ENCODE results near the gene EEF1AKMT4.

Gene EEF1AKMT4

DNA sequence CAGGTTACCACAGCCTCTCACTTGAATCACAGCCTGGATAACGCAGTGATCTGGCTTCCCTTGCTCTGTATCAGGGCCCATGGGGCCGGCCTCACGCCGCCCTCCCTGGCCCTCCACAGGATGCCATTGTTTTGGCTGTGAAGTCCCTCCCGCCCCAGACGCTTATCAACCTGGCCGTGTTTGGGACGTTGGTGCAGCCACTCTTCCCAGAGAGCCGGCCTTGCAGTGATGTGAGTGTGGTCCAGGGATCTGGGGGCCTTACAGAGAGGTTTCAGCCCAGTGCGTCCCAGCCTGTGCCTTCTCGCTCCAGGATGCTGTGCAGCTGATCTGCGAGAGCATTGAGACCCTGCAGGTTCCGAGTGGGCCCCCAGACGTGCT, 13.4 kb upstream of the EEF1AKMT4 start:
- DNase-seq (ENCODE audit: low spot score): no peak

DNA sequence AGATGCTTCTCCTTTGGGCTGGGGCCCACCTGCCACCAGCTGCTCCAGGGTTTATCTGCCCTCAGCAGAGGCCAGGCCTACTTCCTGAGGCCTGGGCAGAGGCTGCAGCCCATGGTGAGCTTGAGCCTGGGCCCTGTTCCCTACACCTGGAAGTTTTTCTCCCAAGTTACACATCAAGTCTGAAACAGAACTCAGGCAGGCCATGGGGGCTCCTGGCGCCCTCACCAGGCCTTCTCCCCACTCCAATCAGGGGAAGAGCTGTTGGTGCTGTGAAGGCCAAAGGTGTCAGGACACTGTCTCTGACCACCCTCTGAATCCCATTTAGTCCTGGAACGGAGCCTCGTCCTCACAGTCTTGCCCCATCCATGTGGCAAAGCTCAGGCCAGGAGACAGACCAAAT, 12.8 kb upstream of the EEF1AKMT4 start:
- no peak for DNase-seq (ENCODE audit: low spot score)

DNA sequence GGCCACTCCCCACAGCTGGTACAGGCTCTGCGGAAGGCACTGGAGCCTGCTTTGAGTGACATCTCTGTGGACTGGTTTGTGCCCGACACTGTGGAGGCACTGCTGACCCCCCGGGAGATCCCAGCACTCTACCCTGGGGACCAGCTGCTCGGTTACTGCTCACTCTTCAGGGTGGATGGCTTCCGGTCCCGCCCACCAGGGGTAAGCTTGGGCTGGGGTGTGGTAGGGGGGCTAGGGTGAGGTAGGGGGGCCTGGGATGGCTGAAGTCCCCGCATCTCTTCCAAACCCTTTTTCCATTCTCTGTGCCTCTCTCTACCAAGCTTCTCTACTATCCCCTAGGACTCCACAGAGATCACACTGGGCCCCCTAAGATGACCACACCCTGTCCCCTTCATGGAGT, 12.3 kb upstream of the EEF1AKMT4 start:
- no peak for DNase-seq (ENCODE audit: low spot score)

DNA sequence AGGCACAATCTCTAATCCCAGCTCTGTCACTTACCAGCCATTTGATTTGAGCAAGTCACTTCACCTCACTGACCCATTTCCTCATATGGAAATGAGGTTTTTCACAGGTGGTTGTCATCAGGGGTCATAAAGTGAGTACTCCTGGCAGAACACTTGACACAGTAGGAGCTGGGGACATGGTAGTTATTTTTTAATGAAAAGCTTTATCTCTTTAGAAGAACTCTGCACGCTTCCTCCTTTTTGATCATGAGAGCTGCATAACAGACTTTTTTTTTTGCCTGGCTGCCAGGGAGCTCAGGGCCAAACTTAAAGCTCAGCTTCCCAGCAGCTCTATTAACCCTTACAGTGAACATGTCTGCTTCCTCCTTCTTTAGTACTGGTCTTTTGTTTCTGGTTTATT, 11.7 kb upstream of the EEF1AKMT4 start:
- DNase-seq (ENCODE audit: low spot score): peak; percentile 26

DNA sequence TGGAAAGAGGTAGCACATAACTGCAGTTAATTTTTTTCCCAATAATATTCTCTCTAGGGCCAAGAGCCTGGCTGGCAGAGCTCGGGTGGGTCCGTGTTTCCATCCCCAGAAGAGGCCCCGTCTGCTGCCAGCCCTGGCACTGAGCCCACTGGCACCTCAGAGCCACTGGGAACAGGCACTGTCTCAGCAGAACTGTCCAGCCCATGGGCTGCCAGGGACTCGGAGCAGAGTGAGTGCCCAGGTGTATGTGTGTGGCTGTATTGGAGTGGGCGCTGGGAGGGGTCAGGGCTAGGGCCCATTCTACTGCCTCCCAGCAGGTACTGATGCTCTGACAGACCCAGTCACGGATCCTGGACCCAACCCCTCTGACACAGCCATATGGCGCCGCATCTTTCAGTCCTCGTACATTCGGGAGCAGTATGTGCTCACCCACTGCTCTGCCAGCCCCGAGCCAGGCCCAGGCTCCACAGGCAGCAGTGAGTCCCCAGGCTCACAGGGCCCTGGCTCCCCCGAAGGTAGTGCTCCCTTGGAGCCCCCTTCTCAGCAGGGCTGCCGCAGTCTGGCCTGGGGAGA, 11.1 kb upstream of the EEF1AKMT4 start:
- peak; percentile 63 for DNase-seq (ENCODE audit: low spot score)

DNA sequence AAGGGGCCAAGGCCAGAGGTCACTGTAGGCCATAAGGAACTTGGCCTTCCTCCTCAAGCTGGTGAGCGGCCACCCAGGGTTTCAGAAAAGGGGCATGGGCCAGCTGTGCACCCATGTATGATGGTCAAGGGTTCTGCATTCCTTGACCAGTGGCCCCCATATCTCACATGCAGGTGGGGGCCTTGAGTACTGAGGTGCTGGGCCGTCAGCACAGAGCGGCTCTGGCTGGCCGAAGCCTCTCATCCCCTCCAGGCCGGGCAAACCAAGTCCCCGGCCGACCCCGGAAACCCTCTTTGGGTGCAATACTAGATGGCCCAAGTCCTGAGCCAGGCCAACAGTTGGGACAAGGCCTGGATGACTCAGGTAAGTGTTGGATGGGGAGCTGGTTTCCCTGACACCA, 10.3 kb upstream of the EEF1AKMT4 start:
- no peak for DNase-seq (ENCODE audit: low spot score)

DNA sequence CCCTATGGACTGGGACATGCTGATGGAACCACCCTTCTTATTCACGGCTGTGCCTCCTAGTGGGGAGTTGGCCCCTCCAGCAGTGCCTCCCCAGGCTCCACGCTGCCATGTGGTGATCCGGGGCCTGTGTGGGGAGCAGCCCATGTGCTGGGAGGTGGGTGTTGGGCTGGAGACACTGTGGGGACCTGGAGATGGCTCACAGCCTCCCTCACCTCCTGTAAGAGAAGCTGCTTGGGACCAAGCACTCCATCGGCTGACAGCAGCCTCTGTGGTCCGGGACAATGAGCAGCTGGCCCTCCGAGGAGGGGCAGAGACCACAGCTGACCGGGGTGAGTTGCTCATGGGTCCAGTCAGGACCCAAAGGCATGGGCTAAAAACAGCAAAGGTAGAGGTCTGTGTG, 9.8 kb upstream of the EEF1AKMT4 start:
- no peak for DNase-seq (ENCODE audit: low spot score)

DNA sequence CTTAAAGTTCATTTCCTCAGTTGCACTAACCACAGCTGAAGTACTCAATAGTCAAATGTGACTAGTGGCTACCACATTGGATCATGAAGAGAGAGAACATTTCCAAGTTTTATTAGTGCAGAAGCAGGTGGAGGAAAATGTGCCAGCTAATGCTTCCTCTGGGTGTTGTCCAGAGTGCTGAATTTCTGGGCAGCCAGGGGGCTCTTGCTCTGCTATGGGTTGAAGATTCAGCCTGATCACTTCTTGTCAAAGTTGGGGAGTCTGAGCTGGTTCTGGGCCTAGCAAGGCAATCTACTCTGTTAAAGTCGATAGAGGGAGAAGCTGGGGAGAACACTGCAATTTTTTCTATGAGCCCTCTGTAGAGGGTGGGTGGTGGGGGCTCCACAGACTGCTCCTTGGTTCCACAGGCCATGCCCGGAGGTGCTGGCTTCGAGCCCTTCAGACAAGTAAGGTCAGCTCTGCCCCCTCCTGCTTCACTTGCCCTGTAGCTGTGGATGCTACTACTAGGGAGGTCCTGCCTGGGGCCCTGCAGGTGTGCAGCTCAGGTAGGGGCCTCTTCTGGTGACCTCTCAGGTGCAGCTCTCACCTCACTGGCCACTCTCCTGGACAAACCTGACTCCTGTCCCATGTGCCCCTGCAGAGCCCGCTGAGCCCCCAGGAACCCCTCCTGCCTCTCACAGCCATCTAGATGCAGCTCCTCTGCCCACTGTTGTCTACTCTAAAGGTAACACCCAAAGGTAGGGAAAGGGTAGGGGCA, 8.9 kb upstream of the EEF1AKMT4 start:
- DNase-seq (ENCODE audit: low spot score): no peak

DNA sequence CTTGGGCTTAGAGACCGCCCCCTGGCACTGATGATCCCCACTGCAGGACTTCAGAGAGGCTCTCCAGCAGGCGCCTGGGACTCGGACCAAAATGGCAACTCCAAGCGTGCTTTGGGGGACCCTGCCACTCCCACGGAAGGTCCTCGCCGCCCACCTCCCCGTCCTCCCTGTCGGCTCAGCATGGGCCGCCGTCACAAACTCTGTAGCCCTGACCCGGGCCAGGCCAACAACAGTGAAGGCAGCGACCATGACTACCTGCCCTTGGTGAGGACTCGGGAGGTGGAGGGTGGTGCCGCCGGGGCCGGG, 8.4 kb upstream of the EEF1AKMT4 start:
- DNase-seq (ENCODE audit: low spot score): no peak

DNA sequence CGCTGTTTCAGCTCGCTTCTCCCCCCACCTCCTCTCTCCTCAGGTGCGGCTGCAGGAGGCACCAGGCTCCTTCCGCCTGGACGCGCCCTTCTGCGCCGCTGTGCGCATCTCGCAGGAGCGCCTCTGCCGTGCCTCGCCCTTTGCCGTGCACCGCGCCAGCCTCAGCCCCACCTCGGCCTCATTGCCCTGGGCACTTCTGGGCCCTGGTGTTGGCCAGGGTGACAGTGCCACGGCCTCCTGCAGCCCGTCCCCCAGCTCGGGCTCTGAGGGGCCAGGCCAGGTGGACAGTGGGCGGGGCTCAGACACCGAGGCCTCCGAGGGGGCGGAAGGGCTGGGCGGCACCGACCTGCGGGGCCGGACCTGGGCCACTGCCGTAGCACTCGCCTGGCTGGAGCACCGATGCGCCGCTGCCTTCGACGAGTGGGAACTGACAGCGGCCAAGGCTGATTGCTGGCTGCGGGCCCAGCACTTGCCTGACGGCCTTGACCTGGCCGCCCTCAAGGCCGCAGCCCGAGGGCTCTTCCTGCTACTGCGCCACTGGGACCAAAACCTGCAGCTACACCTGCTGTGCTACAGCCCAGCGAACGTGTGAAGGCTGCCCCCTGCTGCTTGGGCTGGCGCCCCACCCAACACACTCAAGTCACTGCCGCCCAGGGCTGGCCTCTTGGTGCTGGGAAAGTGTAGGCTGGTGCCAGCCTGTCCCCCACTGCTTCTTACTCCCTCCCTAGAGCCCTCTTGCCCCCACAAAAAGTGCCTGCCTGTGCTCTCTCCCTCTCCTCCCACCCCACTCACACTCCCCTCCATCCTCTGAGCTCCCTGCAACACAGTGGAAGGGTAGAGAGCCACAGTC, 7.8 kb upstream of the EEF1AKMT4 start:
- no peak for DNase-seq (ENCODE audit: low spot score)

DNA sequence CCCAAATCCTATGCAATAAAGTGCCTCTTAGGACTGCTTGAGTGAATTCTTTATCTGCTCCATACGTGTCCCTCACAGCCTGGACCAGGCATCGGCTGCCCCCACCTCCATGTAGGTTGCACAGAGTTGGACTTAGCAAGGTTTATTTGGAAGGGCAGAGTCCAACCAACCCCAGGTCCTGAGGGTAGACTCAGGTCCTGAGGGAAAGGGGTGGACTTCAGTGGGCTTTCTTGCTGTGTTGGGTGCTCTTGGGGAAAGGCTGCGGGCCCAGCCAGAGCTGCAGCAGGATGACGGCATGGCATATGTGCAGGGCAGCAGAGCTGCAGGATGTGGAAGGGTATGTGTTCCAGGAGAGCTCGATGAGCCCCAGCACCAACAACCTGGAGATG, 7.2 kb upstream of the EEF1AKMT4 start:
- no peak for DNase-seq (ENCODE audit: low spot score)

DNA sequence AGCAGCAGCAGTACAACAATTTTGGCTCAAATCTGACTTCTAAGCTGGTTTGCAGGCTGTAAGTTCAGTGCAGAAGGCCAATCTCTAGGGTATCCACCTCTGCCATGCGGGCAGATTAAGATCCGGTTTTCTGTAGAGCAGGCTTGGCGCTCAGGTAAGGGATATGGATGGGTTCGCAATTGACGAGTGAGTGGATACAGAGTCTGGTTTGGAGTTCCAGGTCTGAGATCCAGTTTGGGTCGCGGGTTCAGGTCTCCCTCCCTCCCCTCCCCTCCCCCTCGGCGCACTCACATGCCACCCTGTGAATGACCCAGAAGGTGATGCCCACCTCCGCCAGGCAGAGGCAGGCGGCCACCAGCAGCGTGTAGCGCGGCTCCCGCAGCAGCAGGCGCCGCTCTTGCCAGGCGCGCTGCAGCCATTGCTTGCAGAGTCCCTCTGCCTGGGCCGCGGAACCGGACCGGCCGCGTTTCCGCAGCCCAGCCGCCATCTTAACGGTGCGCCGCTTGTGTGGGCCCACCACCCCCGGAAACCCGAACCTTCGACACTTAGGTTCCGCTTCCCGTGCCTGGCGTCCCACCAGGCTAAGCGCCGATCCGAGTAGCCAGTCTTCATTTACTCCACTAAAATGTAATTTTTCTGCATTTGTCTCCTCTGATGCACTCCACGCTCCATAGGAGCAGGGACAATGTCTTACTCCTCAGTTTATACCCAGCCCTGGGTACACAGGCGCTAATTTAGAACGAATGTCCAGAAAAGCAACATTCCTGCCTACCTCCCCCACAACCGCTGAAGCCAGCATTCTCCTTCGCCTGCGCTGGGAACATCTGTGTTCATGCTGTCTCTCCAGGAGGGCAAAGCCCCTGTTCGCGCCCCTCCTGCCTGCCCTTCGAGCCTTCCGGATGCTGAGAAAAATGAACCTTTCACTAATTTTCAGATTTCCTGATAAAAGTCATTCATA, 739 bp upstream of the EEF1AKMT4 start, which contains the start of gene ALG3:
TSS of gene ALG3 (minus strand) at position 509 of the 958 bp plus-strand sequence. CDS start at position 487, 22 bp downstream.
- peak; percentile 83 for DNase-seq (ENCODE audit: low spot score)

DNA sequence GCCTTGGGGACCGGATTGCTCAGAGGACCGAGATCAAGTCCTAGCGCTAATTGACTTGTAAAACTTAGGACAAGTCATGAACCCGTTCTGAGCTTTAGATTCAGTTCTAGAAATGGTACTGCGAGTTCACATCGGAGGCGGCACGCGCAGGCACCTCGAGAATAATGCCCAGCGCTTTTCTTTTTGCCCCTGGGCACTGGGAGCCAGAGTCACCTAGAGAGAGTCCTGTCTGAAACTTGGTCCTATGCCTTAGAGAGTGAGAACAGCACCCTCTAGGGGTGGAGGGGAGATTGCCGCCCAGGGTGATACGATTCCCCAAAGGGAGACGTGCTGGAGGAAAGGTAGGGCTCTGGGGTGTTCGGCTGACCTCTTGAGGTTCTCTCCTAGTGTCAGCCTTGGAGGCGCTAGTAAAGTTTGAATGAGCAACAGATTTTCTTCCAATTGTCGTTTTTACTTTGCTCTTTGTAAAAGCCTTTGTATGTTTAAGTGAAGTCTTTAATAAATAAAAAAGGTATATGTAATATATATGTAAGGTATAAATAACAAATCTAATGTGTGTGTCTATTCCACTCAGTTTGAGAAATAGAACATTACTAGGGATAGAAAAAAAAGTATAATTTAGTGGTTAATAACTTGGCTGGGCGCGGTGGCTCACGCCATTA, 826 bp downstream of the EEF1AKMT4 start:
- peak; percentile 92 for DNase-seq (ENCODE audit: low spot score)

DNA sequence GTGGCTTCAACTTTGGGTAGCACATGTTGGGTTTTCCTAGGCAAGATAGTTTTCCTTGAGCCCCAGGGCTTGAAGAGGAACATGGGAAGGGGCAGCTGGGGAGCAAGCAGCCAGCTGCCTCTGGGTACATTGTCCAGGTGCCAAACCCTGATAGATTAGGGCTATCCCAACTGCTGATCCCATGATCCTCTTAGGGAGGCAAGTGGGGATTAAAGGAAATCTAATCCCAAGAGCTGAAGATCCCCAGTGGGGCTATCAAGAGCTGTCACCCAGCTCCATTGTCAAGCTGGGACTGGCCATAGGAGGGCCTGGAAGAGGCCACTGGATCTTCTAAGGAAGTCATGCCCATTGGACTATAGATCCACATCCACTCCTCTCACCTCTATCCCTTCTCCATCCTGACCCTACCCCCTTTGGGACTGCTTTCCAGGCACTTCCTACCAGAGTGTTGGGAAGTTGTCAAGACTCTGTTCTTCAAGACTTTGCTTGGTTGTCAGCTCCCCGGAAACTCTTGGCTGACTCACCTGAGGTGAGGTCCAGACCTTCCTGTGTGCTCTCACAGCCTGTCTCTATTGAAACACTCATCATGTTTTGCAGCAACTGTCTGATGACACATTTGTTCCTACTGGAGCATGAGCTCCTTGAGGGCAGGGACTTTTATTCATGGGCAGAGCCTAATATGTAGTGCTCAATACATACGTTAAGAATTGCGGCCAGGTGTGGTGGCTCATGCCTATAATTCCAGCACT, 6.0 kb downstream of the EEF1AKMT4 start:
- no peak for DNase-seq (ENCODE audit: low spot score)

DNA sequence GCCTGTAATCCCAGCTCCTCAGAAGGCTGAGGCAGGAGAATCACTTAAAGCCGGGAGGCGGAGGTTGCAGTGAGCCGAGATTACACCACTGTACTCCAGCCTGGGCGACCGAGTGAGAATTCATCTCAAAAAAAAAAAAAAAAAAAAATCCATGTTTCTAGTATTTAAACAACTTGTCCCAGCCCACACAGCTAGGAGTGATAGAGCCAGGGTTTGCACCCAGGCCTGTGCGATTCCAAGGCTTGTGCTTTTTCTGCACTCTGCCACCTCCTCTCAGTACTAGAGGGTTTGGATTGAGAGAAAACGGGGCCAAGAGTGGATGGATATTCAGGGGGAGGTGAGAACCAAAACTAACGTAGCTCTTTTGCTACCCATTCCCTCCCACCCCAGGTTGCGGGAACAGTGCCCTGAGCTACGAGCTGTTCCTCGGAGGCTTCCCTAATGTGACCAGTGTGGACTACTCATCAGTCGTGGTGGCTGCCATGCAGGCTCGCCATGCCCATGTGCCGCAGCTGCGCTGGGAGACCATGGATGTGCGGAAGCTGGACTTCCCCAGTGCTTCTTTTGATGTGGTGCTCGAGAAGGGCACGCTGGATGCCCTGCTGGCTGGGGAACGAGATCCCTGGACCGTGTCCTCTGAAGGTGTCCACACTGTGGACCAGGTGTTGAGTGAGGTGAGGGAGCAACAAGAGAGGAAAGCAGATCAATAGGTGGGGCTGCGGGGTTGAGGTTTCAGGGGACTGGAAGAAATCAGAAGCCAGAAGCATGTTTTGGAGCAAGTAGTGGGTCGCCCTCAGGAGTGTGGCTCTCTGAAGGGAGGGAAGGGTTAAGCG, 7.8 kb downstream of the EEF1AKMT4 start:
- DNase-seq (ENCODE audit: low spot score): no peak

DNA sequence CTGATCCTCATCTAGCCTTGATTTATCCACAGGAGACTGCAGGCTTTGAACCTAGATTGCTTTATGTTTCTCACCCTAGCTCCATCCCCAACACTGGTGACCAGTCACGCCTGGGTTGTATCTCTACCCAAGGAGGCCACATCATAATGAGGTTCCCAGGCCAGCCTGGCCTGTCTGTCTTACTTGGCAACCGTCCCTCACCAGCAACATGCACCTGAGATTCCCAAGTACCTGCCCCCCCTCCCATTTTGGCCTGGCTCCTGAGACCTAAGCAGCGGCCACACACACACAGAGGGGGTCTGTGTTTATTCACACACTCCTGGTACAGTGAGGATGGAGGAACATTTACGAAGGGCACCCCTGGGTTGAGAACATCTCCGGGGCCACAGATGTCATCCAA, 9.5 kb downstream of the EEF1AKMT4 start:
- no peak for DNase-seq (ENCODE audit: low spot score)

DNA sequence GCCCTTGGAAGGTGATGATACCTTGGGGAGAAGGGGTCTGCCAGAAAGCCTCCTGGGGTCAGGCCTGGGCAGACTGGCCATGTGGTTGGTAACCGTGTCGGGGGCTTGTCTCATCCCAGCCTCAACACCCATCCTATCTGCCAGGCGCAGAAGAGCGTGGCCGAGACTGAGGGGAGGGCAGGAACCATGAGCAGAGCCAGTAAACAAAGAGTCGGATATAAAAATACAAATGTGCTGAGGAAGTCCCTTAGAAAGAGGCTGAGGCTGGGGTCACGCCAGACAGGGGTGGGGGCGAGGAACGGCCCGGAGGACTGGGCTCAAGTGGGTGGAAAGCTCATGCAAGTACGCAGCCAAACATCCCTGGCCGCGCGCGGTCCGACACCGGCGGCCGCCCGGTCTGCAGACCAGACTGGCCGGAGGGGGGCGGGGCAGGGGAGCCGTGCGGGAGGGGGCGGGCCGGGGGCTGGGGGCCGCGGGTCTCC, 10.0 kb downstream of the EEF1AKMT4 start:
- no peak for DNase-seq (ENCODE audit: low spot score)

DNA sequence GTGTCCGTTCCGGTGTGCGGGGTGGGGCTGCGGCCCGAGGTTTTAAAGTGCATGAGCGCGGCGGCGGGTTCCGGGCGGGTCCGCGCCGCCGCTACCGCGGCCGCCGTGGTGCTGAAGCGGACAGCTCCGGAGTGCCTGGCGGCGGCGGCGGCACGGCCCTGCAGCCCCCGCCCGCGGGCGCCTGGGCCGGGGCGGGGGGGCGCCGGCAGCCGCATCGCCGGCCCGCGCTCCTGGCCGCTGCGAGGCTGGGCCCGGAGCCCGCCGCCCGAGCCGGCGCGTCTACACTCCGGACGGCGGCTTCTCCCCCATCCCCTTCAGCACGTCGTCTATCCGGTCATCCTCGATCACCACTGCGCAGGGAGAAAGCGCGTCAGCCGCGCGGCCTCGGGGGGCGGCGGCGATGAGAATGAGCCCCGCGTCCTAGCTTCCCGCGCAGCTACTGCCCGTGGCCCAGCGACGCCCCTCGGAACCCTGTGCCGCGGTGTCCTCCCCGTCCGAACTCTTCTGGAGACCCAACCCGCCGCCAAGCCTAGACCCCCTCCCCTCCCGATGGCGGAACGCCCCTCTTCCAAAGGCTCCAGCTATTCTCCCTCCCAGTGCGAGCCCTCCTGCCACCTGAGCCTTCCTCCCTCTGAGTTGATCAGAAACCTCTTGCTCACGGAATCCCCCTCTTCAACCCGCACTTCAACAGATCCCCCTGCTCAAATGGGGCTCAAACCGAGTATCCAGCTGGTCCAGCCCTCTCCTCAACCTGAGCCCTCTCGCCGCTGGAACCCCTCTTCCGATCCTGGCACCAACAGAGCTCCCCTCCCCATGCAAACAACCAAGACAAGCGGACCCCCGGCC, 10.6 kb downstream of the EEF1AKMT4 start:
- peak; percentile 40 for DNase-seq (ENCODE audit: low spot score)
